Mucosa of rectum (tissue), 2 donors: ENCODE results near the gene CGB2.
"Not testable (repeated sequence)": the region's sequence is repeated elsewhere in the genome, so short reads cannot be mapped to it uniquely, and the experiment has no call there.

Experiments used
- H3K27ac ChIP-seq, 2 donors: one replicate each; pipeline ENCODE4 v1.7.0; 2013; ENCODE audit warnings: inconsistent platforms in 2 of 2, low read depth in 2 of 2, low read length in 2 of 2
- H3K27me3 ChIP-seq, 2 donors: one replicate each; pipeline ENCODE4 v1.7.0; 2013; ENCODE audit warnings: low read length in 2 of 2; ENCODE audit not compliant: control insufficient read depth in 2 of 2, insufficient read depth in 2 of 2
- H3K36me3 ChIP-seq, 2 donors: one replicate each; pipeline ENCODE4 v1.7.0; 2013; ENCODE audit warnings: low read length in 2 of 2; ENCODE audit not compliant: control insufficient read depth in 2 of 2, insufficient read depth in 2 of 2
- H3K4me1 ChIP-seq, 2 donors: one replicate each; pipeline ENCODE4 v1.7.0; 2013; ENCODE audit warnings: low read length in 2 of 2, mild to moderate bottlenecking in 1 of 2; ENCODE audit not compliant: control insufficient read depth in 2 of 2, insufficient read depth in 2 of 2
- H3K4me3 ChIP-seq, 2 donors: one replicate each; pipeline ENCODE4 v1.7.0; 2013; ENCODE audit warnings: low read length in 2 of 2
- H3K9ac ChIP-seq, 2 donors: one replicate each; pipeline ENCODE4 v1.7.0; 2013; ENCODE audit warnings: low read length in 2 of 2, low read depth in 1 of 2, mild to moderate bottlenecking in 1 of 2
- H3K9me3 ChIP-seq, 2 donors: one replicate each; pipeline ENCODE4 v1.7.0; 2013; ENCODE audit warnings: low read length in 2 of 2; ENCODE audit not compliant: control insufficient read depth in 2 of 2
- donor health status: healthy.
- donor health status: Normal muscosa, but diverticular disease.

The CGB2 gene

DNA sequence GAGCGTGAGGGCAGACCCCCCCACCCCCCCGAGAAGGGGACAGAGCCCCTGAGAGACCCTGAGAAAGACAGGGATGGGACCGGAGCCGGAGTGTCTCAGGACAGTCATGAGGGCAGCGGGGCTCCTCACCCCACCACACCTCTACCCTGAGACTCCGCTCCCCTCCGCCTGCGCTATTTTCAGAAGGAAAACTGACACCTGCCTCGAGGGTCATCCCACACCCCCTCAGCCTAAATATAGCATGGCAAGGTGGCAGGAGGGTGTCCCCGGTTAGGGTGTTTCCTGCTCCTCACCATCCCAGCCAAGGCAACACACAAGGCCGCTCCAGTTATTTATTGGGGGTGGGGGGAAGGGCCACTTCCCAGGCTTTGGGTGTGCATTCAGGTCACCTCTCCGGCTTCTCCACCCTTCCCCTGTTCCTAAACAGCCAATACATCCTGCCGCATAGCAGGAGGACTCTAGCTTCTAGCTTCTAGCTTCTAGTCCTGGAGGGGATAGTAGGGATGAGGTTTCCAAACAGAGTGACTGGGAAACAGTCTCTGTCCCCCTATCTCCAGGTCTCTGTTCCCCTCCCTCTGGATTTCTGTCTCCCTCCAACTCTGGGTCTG is 34.3 kb downstream of the CGB2 start:
- Histone ChIP-seq H3K9me3 (no peaks in the 10 kb centered on the region), H3K4me1 (no peaks in the 10 kb centered on the region), H3K27me3 (peaks cover 33 to 35% of the 10 kb centered on the region in 2 donors), H3K27ac (no peak overlapping the region), H3K36me3 (no peaks in the 10 kb centered on the region), H3K9ac (no peak overlapping the region), H3K4me3 (no peak overlapping the region)

DNA sequence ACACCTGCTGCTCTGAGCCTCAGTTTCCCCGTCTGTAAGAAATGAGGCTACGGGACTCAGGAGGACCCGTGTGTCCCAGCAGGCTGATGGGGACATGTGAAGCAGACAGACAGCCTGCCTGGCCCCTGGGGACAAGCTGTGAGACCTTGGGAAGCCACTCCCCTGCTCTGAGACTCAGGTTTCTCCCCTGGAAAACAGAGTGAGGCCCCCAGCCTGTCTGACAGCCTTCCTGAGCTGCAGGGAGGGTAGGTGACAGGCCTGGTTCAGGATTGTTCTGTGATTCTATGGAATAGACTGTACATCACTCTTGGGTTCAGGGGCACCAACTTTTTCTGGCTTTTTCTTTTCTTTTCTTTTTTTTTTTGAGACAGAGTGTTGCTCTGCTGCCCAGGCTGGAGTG is 35.9 kb downstream of the CGB2 start:
- no peaks in the 10 kb centered on the region for H3K9me3 ChIP-seq
- H3K36me3 ChIP-seq = no peaks in the 10 kb centered on the region
- H3K9ac ChIP-seq = no peak overlapping the region
- no peak overlapping the region for H3K27ac ChIP-seq
- H3K4me3 ChIP-seq = no peak overlapping the region
- peaks cover 31 to 38% of the 10 kb centered on the region in 2 donors for H3K27me3 ChIP-seq
- H3K4me1 ChIP-seq = no peaks in the 10 kb centered on the region

DNA sequence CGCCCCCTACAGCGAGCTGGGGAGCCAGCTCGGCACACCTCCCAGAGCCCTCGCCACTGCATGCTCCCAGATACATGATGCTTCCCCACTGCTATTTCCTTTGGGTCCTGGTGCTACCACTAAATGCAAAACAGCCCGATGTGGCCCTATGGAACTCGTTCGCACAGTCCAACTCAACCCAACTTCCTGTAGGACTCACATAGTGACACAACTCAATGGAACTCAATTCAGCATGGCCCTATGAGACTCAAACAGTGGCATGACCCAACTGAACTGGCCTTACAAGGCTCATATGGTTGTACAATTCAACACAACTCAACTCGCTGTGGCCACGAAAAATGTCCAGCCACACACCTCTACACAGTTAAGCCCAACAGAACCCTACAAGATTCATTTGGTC is 37.3 kb downstream of the CGB2 start:
- no peak overlapping the region for H3K4me3 ChIP-seq
- H3K36me3 ChIP-seq = no peaks in the 10 kb centered on the region
- H3K27me3 ChIP-seq = peaks cover 41 to 46% of the 10 kb centered on the region in 2 donors
- H3K9me3 ChIP-seq = no peaks in the 10 kb centered on the region
- no peaks in the 10 kb centered on the region for H3K4me1 ChIP-seq
- no peak overlapping the region for H3K9ac ChIP-seq
- H3K27ac ChIP-seq = no peak overlapping the region

DNA sequence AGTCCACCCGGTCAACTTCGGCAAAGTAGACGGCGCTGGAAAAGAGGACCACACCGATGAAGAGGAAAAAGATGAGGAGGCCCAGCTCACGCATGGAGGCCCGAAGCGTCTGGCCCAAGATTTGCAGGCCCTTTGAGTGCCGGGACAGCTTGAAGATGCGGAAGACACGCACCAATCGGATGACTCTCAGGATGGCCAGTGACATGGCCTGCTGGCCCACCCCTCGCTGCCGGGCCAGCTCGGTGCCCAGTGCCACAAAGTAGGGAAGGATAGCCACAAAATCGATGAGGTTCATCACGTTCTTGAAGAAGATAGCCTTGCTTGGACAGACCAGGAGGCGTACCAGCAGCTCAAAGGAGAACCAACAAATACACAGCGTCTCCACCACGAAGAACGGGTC is 38.7 kb downstream of the CGB2 start:
- H3K27ac ChIP-seq = no peak overlapping the region
- no peak overlapping the region for H3K9ac ChIP-seq
- H3K4me1 ChIP-seq = no peaks in the 10 kb centered on the region
- H3K4me3 ChIP-seq = no peak overlapping the region
- peaks cover 37 to 39% of the 10 kb centered on the region in 2 donors for H3K27me3 ChIP-seq
- H3K9me3 ChIP-seq = no peaks in the 10 kb centered on the region
- H3K36me3 ChIP-seq = no peaks in the 10 kb centered on the region

- H3K27ac ChIP-seq = no peak overlapping the region
- no peak overlapping the region for H3K9ac ChIP-seq
- H3K27me3 ChIP-seq = peaks cover 24 to 25% of the 10 kb centered on the region in 2 donors
- no peaks in the 10 kb centered on the region for H3K36me3 ChIP-seq
- no peak overlapping the region for H3K4me3 ChIP-seq
- H3K9me3 ChIP-seq = no peaks in the 10 kb centered on the region
- no peaks in the 10 kb centered on the region for H3K4me1 ChIP-seq
Measured at GRCh38 chr19:49071860-49072547, 40.3 kb downstream of the CGB2 start.

DNA sequence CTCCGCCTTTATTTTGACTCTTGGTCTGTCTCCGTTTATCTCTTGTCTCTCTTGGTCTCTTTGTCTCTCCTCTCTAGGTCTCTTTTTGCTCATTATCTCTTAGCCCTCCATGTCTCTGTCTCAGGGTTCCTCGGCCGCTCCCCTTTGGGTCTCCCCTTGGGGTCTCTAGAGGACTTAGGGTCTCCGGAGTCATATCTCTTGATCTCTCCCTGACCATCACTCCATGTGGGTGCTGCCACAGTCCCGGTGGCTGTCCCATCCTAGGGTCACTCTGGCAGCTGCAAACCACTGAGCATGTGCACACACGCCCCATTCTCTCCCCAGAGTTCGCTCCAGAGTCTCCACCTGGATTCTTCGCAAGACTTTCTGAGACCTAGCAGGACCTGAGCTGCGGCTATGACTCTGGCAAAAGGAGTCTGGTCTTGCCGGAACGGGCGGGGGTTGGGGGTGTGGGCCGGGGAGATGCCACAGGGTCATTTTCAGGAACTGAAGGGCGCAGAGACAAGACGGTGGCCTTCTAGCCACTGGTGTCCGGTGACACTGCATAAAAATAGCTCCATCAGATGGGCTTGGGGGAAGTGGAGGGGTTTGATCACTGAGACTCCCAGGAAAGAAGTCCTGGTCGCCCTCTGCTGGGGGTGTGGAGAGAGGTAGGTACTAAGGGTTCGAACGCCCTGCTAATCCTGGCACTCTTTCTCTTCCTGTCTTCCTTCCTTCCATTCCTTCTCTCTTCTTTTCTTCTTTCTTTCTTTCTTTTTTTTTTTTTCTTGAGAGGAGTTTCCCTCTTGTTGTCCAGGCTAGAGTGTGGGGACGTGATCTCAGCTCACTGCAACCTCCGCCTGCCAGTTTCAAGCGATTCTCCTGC is 42.1 kb downstream of the CGB2 start:
- H3K9ac ChIP-seq = no peak overlapping the region
- no peaks in the 10 kb centered on the region for H3K36me3 ChIP-seq
- no peak overlapping the region for H3K27ac ChIP-seq
- no peak overlapping the region for H3K4me3 ChIP-seq
- H3K27me3 ChIP-seq = peaks cover 13 to 19% of the 10 kb centered on the region in 2 donors
- H3K9me3 ChIP-seq = no peaks in the 10 kb centered on the region
- no peaks in the 10 kb centered on the region for H3K4me1 ChIP-seq

DNA sequence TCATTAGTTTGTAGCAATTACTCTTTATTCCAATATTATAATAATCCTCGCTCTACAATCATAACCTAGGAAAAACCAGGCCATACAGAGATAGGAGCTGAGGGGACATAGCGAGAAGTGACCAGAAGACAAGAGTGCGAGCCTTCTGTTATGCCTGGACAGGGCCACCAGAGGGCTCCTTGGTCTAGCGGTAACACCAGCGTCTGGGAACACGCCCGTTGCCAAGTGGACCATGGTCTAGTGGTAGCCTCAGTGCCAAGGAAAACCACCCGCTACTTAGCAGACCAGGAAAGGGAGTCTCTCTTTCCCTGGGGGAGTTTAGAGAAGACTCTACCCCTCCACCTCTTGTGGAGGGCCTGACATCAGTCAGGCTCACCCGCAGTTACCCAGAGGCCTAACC is 43.2 kb downstream of the CGB2 start:
- H3K36me3 ChIP-seq, H3K27ac ChIP-seq, H3K4me3 ChIP-seq, H3K9ac ChIP-seq, H3K4me1 ChIP-seq, H3K9me3 ChIP-seq: not testable (repeated sequence)
- peaks cover 13 to 19% of the 10 kb centered on the region in 2 donors for H3K27me3 ChIP-seq

DNA sequence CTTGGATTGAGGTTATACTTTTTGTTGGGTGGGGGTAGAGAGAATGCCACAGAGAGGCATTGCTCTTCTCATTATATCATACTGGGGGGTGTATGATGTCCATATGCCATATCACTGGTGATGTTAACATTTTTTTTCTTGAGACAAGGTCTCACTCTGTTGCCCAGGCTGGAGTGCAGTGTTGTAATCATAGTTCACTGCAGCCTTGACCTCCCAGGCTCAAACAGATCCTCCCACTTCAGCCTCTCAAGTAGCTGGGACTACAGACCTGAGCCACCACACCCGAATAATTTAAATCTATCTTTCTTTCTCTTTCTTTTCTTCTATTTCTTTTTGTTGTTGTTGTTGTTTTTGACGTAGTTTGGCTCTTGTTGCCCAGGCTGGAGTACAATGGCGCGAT is 48.7 kb downstream of the CGB2 start:
- H3K4me3 ChIP-seq = no peak overlapping the region
- no peaks in the 10 kb centered on the region for H3K4me1 ChIP-seq
- H3K9ac ChIP-seq = no peak overlapping the region
- H3K27me3 ChIP-seq = no peaks in the 10 kb centered on the region
- no peaks in the 10 kb centered on the region for H3K36me3 ChIP-seq
- H3K9me3 ChIP-seq = no peaks in the 10 kb centered on the region
- no peak overlapping the region for H3K27ac ChIP-seq

GRCh38 chr19:49081273-49081672 is 49.6 kb downstream of the CGB2 start:
- H3K27ac ChIP-seq = no peak overlapping the region
- no peak overlapping the region for H3K4me3 ChIP-seq
- H3K4me1 ChIP-seq = peaks cover 1 to 4% of the 10 kb centered on the region in 2 donors
- no peak overlapping the region for H3K9ac ChIP-seq
- H3K9me3 ChIP-seq = no peaks in the 10 kb centered on the region
- no peaks in the 10 kb centered on the region for H3K27me3 ChIP-seq
- H3K36me3 ChIP-seq = peaks cover 0 to under 1% of the 10 kb centered on the region in 2 donors
